T-helper 1 cell treated with Interleukin-12 subunit alpha and Interleukin-12 subunit beta and Interleukin-4 antibody, amounts not matched to agents 30 μg/mL and 1 μg/mL, for 36 hours (primary cell): Measurements from ENCODE around the gene DRC1.
"Not testable (repeated sequence)": the region's sequence is repeated elsewhere in the genome, so short reads cannot be mapped to it uniquely, and the experiment has no call there.

Experiments
- H3K27ac Mint-ChIP-seq: one replicate; pipeline ENCODE4 v1.8.0; 2021; ENCODE audit warnings: mild to moderate bottlenecking, mixed read lengths
- H3K27me3 Mint-ChIP-seq: one replicate; pipeline ENCODE4 v1.8.0; 2021; ENCODE audit warnings: low read depth, mixed read lengths
- H3K36me3 Mint-ChIP-seq: one replicate; pipeline ENCODE4 v1.8.0; 2021; ENCODE audit warnings: low read depth, mixed read lengths
- H3K4me1 Mint-ChIP-seq: one replicate; pipeline ENCODE4 v1.8.0; 2021; ENCODE audit warnings: low read depth, mixed read lengths
- H3K4me3 Mint-ChIP-seq: one replicate; pipeline ENCODE4 v1.8.0; 2021; ENCODE audit warnings: mild to moderate bottlenecking, moderate library complexity, mixed read lengths
- H3K9me3 Mint-ChIP-seq: one replicate; pipeline ENCODE4 v1.8.0; 2021; ENCODE audit warnings: mixed read lengths

DRC1 gene

GRCh38 chr2:26458365-26459042, 56.8 kb downstream of the DRC1 start:
- no peaks in the 10 kb centered on the region for H3K36me3 Mint-ChIP-seq
- H3K4me3 Mint-ChIP-seq = no peak overlapping the region
- no peaks in the 10 kb centered on the region for H3K27me3 Mint-ChIP-seq
- H3K27ac Mint-ChIP-seq = no peak overlapping the region
- H3K4me1 Mint-ChIP-seq = no peaks in the 10 kb centered on the region
- H3K9me3 Mint-ChIP-seq = no peaks in the 10 kb centered on the region

GRCh38 chr2:26459991-26460612, 58.4 kb downstream of the DRC1 start:
- Mint-ChIP-seq H3K36me3 (no peaks in the 10 kb centered on the region), H3K27me3 (no peaks in the 10 kb centered on the region), H3K4me1 (no peaks in the 10 kb centered on the region), H3K9me3 (no peaks in the 10 kb centered on the region), H3K27ac (no peak overlapping the region), H3K4me3 (no peak overlapping the region)

- H3K4me1 Mint-ChIP-seq = no peaks in the 10 kb centered on the region
- no peaks in the 10 kb centered on the region for H3K9me3 Mint-ChIP-seq
- H3K27me3 Mint-ChIP-seq = no peaks in the 10 kb centered on the region
- H3K4me3 Mint-ChIP-seq = no peak overlapping the region
- H3K27ac Mint-ChIP-seq = no peak overlapping the region
- H3K36me3 Mint-ChIP-seq = no peaks in the 10 kb centered on the region
These were observed 58.9 kb downstream of the DRC1 start for GRCh38 chr2:26460613-26461031.

- Mint-ChIP-seq H3K9me3 (no peaks in the 10 kb centered on the region), H3K27me3 (no peaks in the 10 kb centered on the region), H3K4me1 (no peaks in the 10 kb centered on the region)
These were observed 59.9 kb downstream of the DRC1 start for GRCh38 chr2:26461601-26462023.

GRCh38 chr2:26462100-26462499, 60.4 kb downstream of the DRC1 start:
- H3K27ac Mint-ChIP-seq = no peak overlapping the region
- no peaks in the 10 kb centered on the region for H3K27me3 Mint-ChIP-seq
- no peaks in the 10 kb centered on the region for H3K9me3 Mint-ChIP-seq
- no peaks in the 10 kb centered on the region for H3K4me1 Mint-ChIP-seq
- H3K4me3 Mint-ChIP-seq = no peak overlapping the region
- no peaks in the 10 kb centered on the region for H3K36me3 Mint-ChIP-seq

More at GRCh38 chr2:26461601-26462023, 59.9 kb downstream of the DRC1 start:
- no peak overlapping the region for H3K4me3 Mint-ChIP-seq
- no peak overlapping the region for H3K27ac Mint-ChIP-seq
- no peaks in the 10 kb centered on the region for H3K36me3 Mint-ChIP-seq

GRCh38 chr2:26462511-26463243, 61.0 kb downstream of the DRC1 start:
- Mint-ChIP-seq H3K9me3 (no peaks in the 10 kb centered on the region), H3K27ac (no peak overlapping the region), H3K36me3 (peaks cover 2% of the 10 kb centered on the region), H3K4me3 (no peak overlapping the region), H3K4me1 (no peaks in the 10 kb centered on the region), H3K27me3 (no peaks in the 10 kb centered on the region)

- Mint-ChIP-seq H3K27me3 (no peaks in the 10 kb centered on the region), H3K36me3 (peaks cover 4% of the 10 kb centered on the region), H3K4me1 (no peaks in the 10 kb centered on the region), H3K9me3 (no peaks in the 10 kb centered on the region), H3K4me3 (no peak overlapping the region), H3K27ac (no peak overlapping the region)
These were observed 61.8 kb downstream of the DRC1 start for GRCh38 chr2:26463244-26464192.

- Mint-ChIP-seq H3K9me3 (peaks cover 4% of the 10 kb centered on the region), H3K36me3 (peaks cover 9% of the 10 kb centered on the region), H3K4me3 (no peak overlapping the region)
These were observed 62.9 kb downstream of the DRC1 start for GRCh38 chr2:26464390-26465265.

GRCh38 chr2:26465266-26465925, 63.7 kb downstream of the DRC1 start:
- H3K27me3 Mint-ChIP-seq = no peaks in the 10 kb centered on the region
- H3K36me3 Mint-ChIP-seq = peaks cover 11% of the 10 kb centered on the region
- no peak overlapping the region for H3K4me3 Mint-ChIP-seq
- H3K9me3 Mint-ChIP-seq = peaks cover 4% of the 10 kb centered on the region
- no peak overlapping the region for H3K27ac Mint-ChIP-seq
- no peaks in the 10 kb centered on the region for H3K4me1 Mint-ChIP-seq

More at GRCh38 chr2:26464390-26465265, 62.9 kb downstream of the DRC1 start:
- H3K27ac Mint-ChIP-seq = no peak overlapping the region
- H3K27me3 Mint-ChIP-seq = no peaks in the 10 kb centered on the region
- no peaks in the 10 kb centered on the region for H3K4me1 Mint-ChIP-seq

GRCh38 chr2:26465981-26466471, 64.3 kb downstream of the DRC1 start:
- Mint-ChIP-seq H3K4me3 (no peak overlapping the region), H3K27me3 (no peaks in the 10 kb centered on the region), H3K27ac (no peak overlapping the region), H3K4me1 (no peaks in the 10 kb centered on the region), H3K9me3 (peaks cover 4% of the 10 kb centered on the region), H3K36me3 (peaks cover 11% of the 10 kb centered on the region)

- Mint-ChIP-seq H3K27ac (no peak overlapping the region), H3K36me3 (peaks cover 11% of the 10 kb centered on the region), H3K9me3 (peaks cover 5% of the 10 kb centered on the region), H3K4me3 (no peak overlapping the region), H3K27me3 (no peaks in the 10 kb centered on the region), H3K4me1 (no peaks in the 10 kb centered on the region)
These were observed 65.1 kb downstream of the DRC1 start for GRCh38 chr2:26466662-26467310.

GRCh38 chr2:26468544-26468943, 66.8 kb downstream of the DRC1 start:
- peaks cover 15% of the 10 kb centered on the region for H3K36me3 Mint-ChIP-seq
- peak overlapping the region; percentile 36 for H3K27ac Mint-ChIP-seq
- not testable (repeated sequence) for H3K9me3 Mint-ChIP-seq, H3K4me3 Mint-ChIP-seq, H3K27me3 Mint-ChIP-seq, H3K4me1 Mint-ChIP-seq
